Gastrocnemius medialis (tissue), 4 donors: ENCODE results near the gene PLEKHG4B.

Experiments
- POLR2A ChIP-seq, 2 donors: fragments of 450-650 bp; IDR thresholded peaks; one replicate each; pipeline ENCODE4 v1.6.1; 2017; ENCODE audit warnings: antibody characterized with exemption in 2 of 2, mild to moderate bottlenecking in 2 of 2, moderate library complexity in 2 of 2
- TF ChIP-seq, protein P1 (sequence below), 5 experiments: fragments of 450-650 bp in 3 of 5; fragments of 200-600 bp in 2 of 5; sonication (generic) in 2 of 5; IDR thresholded peaks in 4 of 5; conservative IDR thresholded peaks in 1 of 5; 1 replicate in 4 of 5; 2 replicates in 1 of 5; pipeline ENCODE4 v1.5.1; 2016 to 2019; ENCODE audit warnings: antibody characterized with exemption in 5 of 5, mild to moderate bottlenecking in 3 of 5, moderate library complexity in 3 of 5

DNA sequence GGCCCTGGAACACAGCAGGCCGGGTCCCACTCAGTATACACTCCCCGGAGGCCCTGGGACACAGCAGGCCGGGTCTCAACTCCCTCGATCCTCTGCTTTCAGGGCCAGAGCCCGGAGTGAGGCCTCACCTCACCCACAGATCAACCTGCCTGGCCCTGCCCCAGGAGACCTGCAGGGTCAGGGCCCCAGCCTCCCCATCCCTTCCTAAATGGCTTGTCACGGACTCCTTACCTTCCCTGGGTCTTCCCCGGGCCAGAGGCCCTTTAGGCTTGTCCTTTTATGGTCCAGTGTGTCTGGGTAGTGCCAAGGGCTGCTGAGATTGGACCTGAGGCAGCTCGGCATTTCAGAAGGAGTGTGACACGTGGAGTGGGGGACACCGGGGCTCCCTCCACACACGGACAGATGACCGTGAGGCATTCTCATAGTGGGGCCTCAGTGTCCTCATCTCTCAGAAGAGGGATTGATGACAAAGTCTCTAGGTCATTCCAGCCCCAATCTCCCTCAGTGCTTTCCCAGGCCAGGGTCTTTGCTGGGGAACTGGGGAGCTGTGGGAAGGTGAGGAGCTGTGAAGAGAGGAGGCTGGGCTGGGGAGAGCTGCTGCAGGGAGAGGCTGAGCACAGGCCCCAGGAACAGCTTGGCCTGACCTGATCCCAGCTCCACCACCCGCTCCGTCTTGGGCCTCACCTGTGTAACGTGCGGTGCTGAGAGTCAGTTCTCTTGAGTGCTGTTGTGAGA, 18.0 kb upstream of the PLEKHG4B start:
- TF ChIP-seq POLR2A (IDR thresholded peaks at IDR 0.05): no peak
- TF ChIP-seq, protein P1, sequence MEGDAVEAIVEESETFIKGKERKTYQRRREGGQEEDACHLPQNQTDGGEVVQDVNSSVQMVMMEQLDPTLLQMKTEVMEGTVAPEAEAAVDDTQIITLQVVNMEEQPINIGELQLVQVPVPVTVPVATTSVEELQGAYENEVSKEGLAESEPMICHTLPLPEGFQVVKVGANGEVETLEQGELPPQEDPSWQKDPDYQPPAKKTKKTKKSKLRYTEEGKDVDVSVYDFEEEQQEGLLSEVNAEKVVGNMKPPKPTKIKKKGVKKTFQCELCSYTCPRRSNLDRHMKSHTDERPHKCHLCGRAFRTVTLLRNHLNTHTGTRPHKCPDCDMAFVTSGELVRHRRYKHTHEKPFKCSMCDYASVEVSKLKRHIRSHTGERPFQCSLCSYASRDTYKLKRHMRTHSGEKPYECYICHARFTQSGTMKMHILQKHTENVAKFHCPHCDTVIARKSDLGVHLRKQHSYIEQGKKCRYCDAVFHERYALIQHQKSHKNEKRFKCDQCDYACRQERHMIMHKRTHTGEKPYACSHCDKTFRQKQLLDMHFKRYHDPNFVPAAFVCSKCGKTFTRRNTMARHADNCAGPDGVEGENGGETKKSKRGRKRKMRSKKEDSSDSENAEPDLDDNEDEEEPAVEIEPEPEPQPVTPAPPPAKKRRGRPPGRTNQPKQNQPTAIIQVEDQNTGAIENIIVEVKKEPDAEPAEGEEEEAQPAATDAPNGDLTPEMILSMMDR (IDR thresholded peaks at IDR 0.05 in 4 of 5, conservative IDR thresholded peaks at IDR 0.05 in 1 of 5): no peak
